K562 (cell line): ENCODE measurements around the gene SHC1. TPM values are rescaled to one million over a fixed set of nuclear protein-coding genes. Genes with fewer than 3 reads are reported as not detected.

Experiments used
- ARID2 ChIP-seq: fragments of 450-650 bp; IDR thresholded peaks from 2 replicates; pipeline ENCODE4 v1.6.1; 2017; ENCODE audit warnings: antibody characterized with exemption, mild to moderate bottlenecking
- CBX5 ChIP-seq: IDR thresholded peaks from 2 replicates; pipeline ENCODE4 v1.6.1; 2014; ENCODE audit warnings: low read depth, borderline replicate concordance
- CHD2 ChIP-seq: IDR thresholded peaks from 2 replicates; pipeline ENCODE4 v1.6.1; 2011; ENCODE audit warnings: low read depth, low read length
- DACH1 ChIP-seq: fragments of 450-650 bp; IDR thresholded peaks from 2 replicates; pipeline ENCODE4 v1.6.1; 2018; ENCODE audit not compliant: partially characterized antibody
- DDX20 ChIP-seq: fragments of 450-650 bp; IDR thresholded peaks from 2 replicates; pipeline ENCODE4 v1.6.1; 2016; ENCODE audit warnings: missing genetic modification characterization, low read depth, mild to moderate bottlenecking, missing compliant biosample characterization, moderate library complexity
- E2F1 ChIP-seq: sonication (generic); formaldehyde crosslinking; IDR thresholded peaks from 2 replicates; pipeline ENCODE4 v1.8.1; 2023; ENCODE audit warnings: mild to moderate bottlenecking, missing genetic modification reagents, moderate library complexity
- EWSR1 ChIP-seq: fragments of 450-650 bp; IDR thresholded peaks from 2 replicates; pipeline ENCODE4 v1.6.1; 2018; ENCODE audit warnings: borderline replicate concordance, mild to moderate bottlenecking, low read depth, moderate library complexity; ENCODE audit not compliant: partially characterized antibody
- FOXJ3 ChIP-seq: sonication (generic); formaldehyde crosslinking; IDR thresholded peaks from 2 replicates; pipeline ENCODE4 v1.4.0; 2020; ENCODE audit warnings: mild to moderate bottlenecking, missing genetic modification reagents
- HLTF ChIP-seq: fragments of 450-650 bp; IDR thresholded peaks from 2 replicates; pipeline ENCODE4 v1.6.1; 2016
- HSF4 ChIP-seq: fragments of 250-450 bp; sonication (Bioruptor Pico); IDR thresholded peaks from 2 replicates; pipeline ENCODE4 v2.1.2; 2022; ENCODE audit warnings: mild to moderate bottlenecking, moderate library complexity, borderline replicate concordance
- KDM1A ChIP-seq, 2 experiments: fragments of 450-650 bp; IDR thresholded peaks; 2 replicates each; pipeline ENCODE4 v1.6.1; 2016; ENCODE audit warnings: mild to moderate bottlenecking in 2 of 2
- MCM2 ChIP-seq: fragments of 450-650 bp; IDR thresholded peaks from 2 replicates; pipeline ENCODE4 v1.6.1; 2017; ENCODE audit warnings: low read depth, mild to moderate bottlenecking
- PHTF2 ChIP-seq: fragments of 250-450 bp; sonication (Bioruptor Pico); IDR thresholded peaks from 2 replicates; pipeline ENCODE4 v1.5.0; 2021; ENCODE audit warnings: mild to moderate bottlenecking
- POLR2AphosphoS2 ChIP-seq: IDR thresholded peaks from 2 replicates; pipeline ENCODE4 v1.6.1; 2012; ENCODE audit warnings: low read length, improper control_type of control experiment
- POLR3G ChIP-seq: IDR thresholded peaks from 2 replicates; pipeline ENCODE4 v1.6.1; 2011; ENCODE audit not compliant: insufficient read length, insufficient replicate concordance; ENCODE audit errors: extremely low read depth
- PYGO2 ChIP-seq: fragments of 450-650 bp; IDR thresholded peaks from 2 replicates; pipeline ENCODE4 v1.6.1; 2016; ENCODE audit warnings: mild to moderate bottlenecking, missing genetic modification characterization, moderate library complexity, missing compliant biosample characterization
- RBM34 ChIP-seq: fragments of 200-400 bp; formaldehyde crosslinking; IDR thresholded peaks from 2 replicates; pipeline ENCODE4 v1.6.1; 2018; ENCODE audit warnings: low read length, borderline replicate concordance; ENCODE audit not compliant: insufficient read depth
- SIN3B ChIP-seq: fragments of 450-650 bp; IDR thresholded peaks from 2 replicates; pipeline ENCODE4 v1.6.1; 2017; ENCODE audit warnings: low read depth, mild to moderate bottlenecking, moderate library complexity
- SIRT6 ChIP-seq: IDR thresholded peaks from one replicate; pipeline ENCODE4 v1.6.1; 2012; ENCODE audit warnings: low read depth, mild to moderate bottlenecking, control low read depth, inconsistent platforms, low read length, moderate library complexity
- TGIF2 ChIP-seq: sonication (generic); formaldehyde crosslinking; IDR thresholded peaks from 2 replicates; pipeline ENCODE4 v1.8.1; 2022; ENCODE audit warnings: mild to moderate bottlenecking, missing genetic modification reagents, moderate library complexity
- USF2 ChIP-seq: sonication (generic); formaldehyde crosslinking; IDR thresholded peaks from 2 replicates; pipeline ENCODE4 v1.5.0; 2020; ENCODE audit warnings: missing genetic modification reagents
- ZBTB7A ChIP-seq: IDR thresholded peaks from 2 replicates; pipeline ENCODE4 v1.6.1; 2011; ENCODE audit warnings: low read depth, mild to moderate bottlenecking, low read length, moderate library complexity, borderline replicate concordance; ENCODE audit not compliant: control insufficient read depth
- ZNF143 ChIP-seq: sonication (generic); formaldehyde crosslinking; IDR thresholded peaks from 2 replicates; pipeline ENCODE4 v1.9.0; 2022; ENCODE audit warnings: mild to moderate bottlenecking, missing genetic modification reagents
- ZNF224 ChIP-seq: sonication (generic); formaldehyde crosslinking; IDR thresholded peaks from 2 replicates; pipeline ENCODE4 v1.8.0; 2022; ENCODE audit warnings: mild to moderate bottlenecking, missing genetic modification reagents
- ZNF583 ChIP-seq: fragments of 250-450 bp; sonication (Bioruptor Pico); IDR thresholded peaks from 2 replicates; pipeline ENCODE4 v1.4.0; 2020
- ZSCAN32 ChIP-seq: fragments of 450-650 bp; formaldehyde crosslinking; IDR thresholded peaks from 2 replicates; pipeline ENCODE4 v1.4.0; 2020; ENCODE audit warnings: mild to moderate bottlenecking, moderate library complexity
- polyA plus RNA-seq, 8 experiments: library from polyadenylated mRNA; depleted of rRNA in 4 of 8; stranded (reverse) in 5 of 8; unstranded in 3 of 8; fragments of >200 nt; fragmentation: Nextera tagmentation in 2 of 8; fragmentation: Illumina TruSeq in 1 of 8; extraction: Ambion mirVana in 2 of 8; extraction: Trizol in 1 of 8; gene quantifications; 2 replicates each; pipeline versions ENCODE4 v1.2.1 to v1.2.3, GENCODE V29; 2011 to 2014; ENCODE audit warnings: inconsistent platforms in 1 of 8, missing spikeins in 1 of 8
- total RNA-seq, 7 experiments: library from RNA; depleted of rRNA in 6 of 7; stranded (reverse); fragments of >200 nt in 6 of 7; fragmentation: Illumina TruSeq in 2 of 7; extraction: Trizol in 2 of 7; gene quantifications; 2 replicates each; pipeline versions ENCODE4 v1.2.1 to v1.2.3, GENCODE V29; 2011 to 2021; ENCODE audit warnings: low replicate concordance in 1 of 7

SHC1 gene
- total and polyA plus RNA-seq, 9 of the 15 experiments (the other 6 are each of a cell fraction or from before 2014, with no cell fraction given): 4.1 to 113 (median 51.9) TPM

GRCh38 chr1:154937085-154937987 is 33.2 kb downstream of the SHC1 start (continued):
- no peak for TF ChIP-seq E2F1 (CRISPR knock-in tag)
- TF ChIP-seq ZNF583 (CRISPR knock-in tag): no peak
- TF ChIP-seq ZNF224: no peak
- TF ChIP-seq MCM2: no peak
- TF ChIP-seq DDX20 (tag): no peak
- TF ChIP-seq ZBTB7A: no peak
- TF ChIP-seq EWSR1: no peak
- no peak for TF ChIP-seq CBX5
- TF ChIP-seq CHD2: no peak
- TF ChIP-seq KDM1A (IDR thresholded peaks at IDR 0.05): peak; percentile 40 to 76; a peak in 3 of 4 replicates
- no peak for TF ChIP-seq HLTF
- TF ChIP-seq PHTF2: no peak
- no peak for TF ChIP-seq SIRT6
- TF ChIP-seq ARID2: no peak
- TF ChIP-seq RBM34: no peak
- TF ChIP-seq ZNF143 (CRISPR knock-in tag): no peak
- no peak for TF ChIP-seq USF2 (CRISPR knock-in tag)
- no peak for TF ChIP-seq ZSCAN32 (CRISPR knock-in tag)
- TF ChIP-seq DACH1: no peak
- TF ChIP-seq FOXJ3: no peak
- TF ChIP-seq PYGO2 (tag): peak; percentile 67; the same call in 1 of the 2 replicates
- no peak for TF ChIP-seq HSF4 (CRISPR knock-in tag)
- TF ChIP-seq SIN3B: 0 out of 2 replicates have a peak, but pooled peaks have one; percentile 4
- TF ChIP-seq POLR3G: no peak
- no peak for TF ChIP-seq POLR2AphosphoS2
- TF ChIP-seq TGIF2: no peak
